AG04450 (cell line): ENCODE data around the gene HPRT1. TPM values are rescaled to one million over a fixed set of nuclear protein-coding genes. Genes with fewer than 3 reads are reported as not detected.
A peak's percentile ranks its signal among the peaks of the same experiment; 100 is the strongest.

Experiments used
- CTCF ChIA-PET: fragments of 300-600, 350-600 bp; formaldehyde crosslinking; extraction: SDS; loops from one replicate; lab custom pipeline; 2022; ENCODE audit warnings: antibody characterized with exemption, inconsistent platforms; lab: Charles Lee
- POLR2A ChIA-PET: fragments of 350-600 bp; formaldehyde crosslinking; extraction: SDS; loops from one replicate; lab custom pipeline; 2021; ENCODE audit warnings: antibody characterized with exemption, inconsistent platforms; lab: Yijun Ruan, JAX
- DNase-seq: peaks from one replicate; pipeline ENCODE4 v3.0.0-alpha.2; 2011; ENCODE audit warnings: low read depth, low spot score
- H3K27ac ChIP-seq: one replicate; pipeline ENCODE4 v1.5.1; 2012; ENCODE audit warnings: low read depth, low read length, control low read depth
- H3K27me3 ChIP-seq: one replicate; pipeline ENCODE4 v1.6.0; 2012; ENCODE audit warnings: low read length; ENCODE audit not compliant: control insufficient read depth, insufficient read depth
- H3K4me3 ChIP-seq: 2 replicates; pipeline ENCODE4 v1.5.1; 2011; ENCODE audit warnings: mild to moderate bottlenecking, low read depth, low read length, control low read depth
- H3K9me3 ChIP-seq: 2 replicates; pipeline ENCODE4 v1.5.1; 2012; ENCODE audit warnings: low read length; ENCODE audit not compliant: control insufficient read depth, insufficient read depth
- CTCF ChIP-seq: IDR thresholded peaks from 2 replicates; pipeline ENCODE4 v1.5.1; 2011; ENCODE audit warnings: low read depth, low read length, control low read depth, inconsistent platforms
- polyA plus RNA-seq: library from polyadenylated mRNA; depleted of rRNA; stranded (reverse); fragments of >200 nt; gene quantifications from 2 replicates; pipeline ENCODE4 v1.2.3, GENCODE V29; 2011

HPRT1 gene
- polyA plus RNA-seq, 1 experiment: 32.8 TPM

GRCh38 chrX:134480061-134480460 lies 20.1 kb downstream of the HPRT1 start:
- no peaks in the 10 kb centered on the region for H3K27me3 ChIP-seq
- no peak overlapping the region for H3K27ac ChIP-seq
- TF ChIP-seq CTCF: no peak
- ChIA-PET CTCF (no interaction called here), POLR2A (no interaction called here)
- H3K9me3 ChIP-seq: no peaks in the 10 kb centered on the region
- no peak for DNase-seq
- no peak overlapping the region for H3K4me3 ChIP-seq

- no peak for TF ChIP-seq CTCF
- H3K9me3 ChIP-seq: no peaks in the 10 kb centered on the region
- no peak overlapping the region for H3K27ac ChIP-seq
- ChIA-PET POLR2A (no interaction called here), CTCF (no interaction called here)
- H3K4me3 ChIP-seq: no peak overlapping the region
- no peaks in the 10 kb centered on the region for H3K27me3 ChIP-seq
- DNase-seq: no peak
Observed at GRCh38 chrX:134481339-134481738, 21.4 kb downstream of the HPRT1 start.

GRCh38 chrX:134482371-134482770 lies 22.4 kb downstream of the HPRT1 start:
- POLR2A ChIA-PET: no interaction called here

GRCh38 chrX:134484039-134484438 lies 24.1 kb downstream of the HPRT1 start:
- Histone ChIP-seq H3K4me3 (no peak overlapping the region), H3K27ac (no peak overlapping the region), H3K27me3 (no peaks in the 10 kb centered on the region), H3K9me3 (no peaks in the 10 kb centered on the region)
- peak; percentile 42 for TF ChIP-seq CTCF
- ChIA-PET CTCF (interaction anchor here (0.6 to 3.0 kb wide), 10 partner anchors 20 to 464 kb away, joined by 3 to 51 read pairs (median 5); no protein-coding TSS in a partner anchor), POLR2A (interaction anchor here (0.6 kb wide), 1 partner anchor 61 kb away, joined by 7 read pairs; no protein-coding TSS in a partner anchor)
- no peak for DNase-seq

More at GRCh38 chrX:134482371-134482770, 22.4 kb downstream of the HPRT1 start:
- CTCF ChIA-PET: interaction anchor here (1.0 to 3.0 kb wide), 3 partner anchors 288 to 302 kb away, joined by 3 to 51 read pairs (median 3); no protein-coding TSS in a partner anchor
- Histone ChIP-seq H3K9me3 (no peaks in the 10 kb centered on the region), H3K27ac (no peak overlapping the region), H3K4me3 (no peak overlapping the region), H3K27me3 (no peaks in the 10 kb centered on the region)
- TF ChIP-seq CTCF: no peak
- DNase-seq: no peak

- H3K9me3 ChIP-seq: no peaks in the 10 kb centered on the region
- no peaks in the 10 kb centered on the region for H3K27me3 ChIP-seq
- H3K4me3 ChIP-seq: no peak overlapping the region
- H3K27ac ChIP-seq: no peak overlapping the region
- POLR2A ChIA-PET: interaction anchor here (0.9 to 1.1 kb wide), 2 partner anchors 40 to 45 kb away, joined by 3 read pairs; no protein-coding TSS in a partner anchor
- TF ChIP-seq CTCF: no peak
- CTCF ChIA-PET: interaction anchor here (1.0 to 2.8 kb wide), 3 partner anchors 19 to 252 kb away, joined by 5 to 11 read pairs (median 5); no protein-coding TSS in a partner anchor
- no peak for DNase-seq
Observed at GRCh38 chrX:134501941-134502340, 42.0 kb downstream of the HPRT1 start.
